ENCODE results near the gene M1AP. TPM values are rescaled to one million over a fixed set of nuclear protein-coding genes. Genes with fewer than 3 reads are reported as not detected.

Gene M1AP
- polyA plus RNA-seq, 1 donor (not counting 4 experiments of a cell fraction or from before 2014, with no cell fraction given) = 0.21 TPM

DNA sequence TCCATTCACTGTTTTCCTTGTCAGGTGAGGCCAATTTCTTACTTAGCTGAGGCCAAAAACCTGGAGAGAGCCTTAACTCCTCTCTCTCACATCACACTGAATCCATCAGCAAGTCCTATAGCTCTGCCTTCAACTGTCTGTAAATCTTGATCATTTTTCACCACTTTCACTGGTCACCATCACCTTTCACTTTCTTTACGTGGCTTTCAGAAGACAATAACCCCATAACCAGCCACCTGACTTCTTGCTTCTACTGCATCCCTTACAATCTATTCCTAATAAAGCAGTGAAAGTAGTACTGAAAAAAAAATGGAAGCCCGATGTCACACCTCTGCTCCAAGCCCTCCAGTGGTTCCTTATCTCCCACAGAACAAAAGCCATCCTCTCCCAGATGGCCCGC is 102.1 kb downstream of the M1AP start:
- DNase-seq (ENCODE audit: low read depth, low spot score) (no peak), FAIRE-seq (no peak)
- Histone ChIP-seq H3K27me3 (ENCODE audit: control insufficient read depth, extremely low read depth, insufficient read depth, low read length) (no peaks in the 10 kb centered on the region), H3K4me2 (ENCODE audit: control insufficient read depth, extremely low read depth, insufficient read depth, low read depth, low read length) (no peak overlapping the region), H2AFZ (ENCODE audit: control insufficient read depth, low read length) (no peak overlapping the region), H4K20me1 (ENCODE audit: control insufficient read depth, extremely low read depth, insufficient read depth, low read length) (no peaks in the 10 kb centered on the region), H3K36me3 (ENCODE audit: control insufficient read depth in 2 of 2, extremely low read depth in 1 of 2, insufficient read depth in 2 of 2, low read length in 2 of 2) (no peaks in the 10 kb centered on the region), H3K9ac (ENCODE audit: control insufficient read depth, extremely low read depth, insufficient read depth, low read length) (no peak overlapping the region), H3K4me1 (ENCODE audit: control insufficient read depth, extremely low read depth, insufficient read depth, low read length) (peaks cover 12% of the 10 kb centered on the region), H3K79me2 (ENCODE audit: control insufficient read depth, insufficient read depth, low read length) (no peaks in the 10 kb centered on the region), H3K9me1 (ENCODE audit: control insufficient read depth, extremely low read depth, insufficient read depth, low read length) (no peaks in the 10 kb centered on the region), H3K4me3 (ENCODE audit: control insufficient read depth in 2 of 3, extremely low read depth in 1 of 3, insufficient read depth in 2 of 3, low read depth in 1 of 3, low read length in 3 of 3) (no peak overlapping the region), H3K27ac (ENCODE audit: control insufficient read depth, insufficient read depth, low read length) (no peak overlapping the region), H3K9me3 (ENCODE audit: control insufficient read depth, low read depth, low read length) (no peaks in the 10 kb centered on the region)
- dilution Hi-C loops (cut with MboI; ENCODE audit: extremely low pct_ligation_motif_present, low sequenced_read_pairs) = no loop called here
- TF ChIP-seq, protein P1, sequence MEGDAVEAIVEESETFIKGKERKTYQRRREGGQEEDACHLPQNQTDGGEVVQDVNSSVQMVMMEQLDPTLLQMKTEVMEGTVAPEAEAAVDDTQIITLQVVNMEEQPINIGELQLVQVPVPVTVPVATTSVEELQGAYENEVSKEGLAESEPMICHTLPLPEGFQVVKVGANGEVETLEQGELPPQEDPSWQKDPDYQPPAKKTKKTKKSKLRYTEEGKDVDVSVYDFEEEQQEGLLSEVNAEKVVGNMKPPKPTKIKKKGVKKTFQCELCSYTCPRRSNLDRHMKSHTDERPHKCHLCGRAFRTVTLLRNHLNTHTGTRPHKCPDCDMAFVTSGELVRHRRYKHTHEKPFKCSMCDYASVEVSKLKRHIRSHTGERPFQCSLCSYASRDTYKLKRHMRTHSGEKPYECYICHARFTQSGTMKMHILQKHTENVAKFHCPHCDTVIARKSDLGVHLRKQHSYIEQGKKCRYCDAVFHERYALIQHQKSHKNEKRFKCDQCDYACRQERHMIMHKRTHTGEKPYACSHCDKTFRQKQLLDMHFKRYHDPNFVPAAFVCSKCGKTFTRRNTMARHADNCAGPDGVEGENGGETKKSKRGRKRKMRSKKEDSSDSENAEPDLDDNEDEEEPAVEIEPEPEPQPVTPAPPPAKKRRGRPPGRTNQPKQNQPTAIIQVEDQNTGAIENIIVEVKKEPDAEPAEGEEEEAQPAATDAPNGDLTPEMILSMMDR (optimal IDR thresholded peaks at IDR 0.05 in 1 of 3, IDR thresholded peaks at IDR 0.05 in 1 of 3, conservative IDR thresholded peaks at IDR 0.05 in 1 of 3; ENCODE audit: extremely low read depth in 1 of 3, insufficient read depth in 2 of 3, low read length in 3 of 3) = no peak
- TF ChIP-seq EZH2 (IDR thresholded peaks at IDR 0.05; ENCODE audit: low read length) = no peak

DNA sequence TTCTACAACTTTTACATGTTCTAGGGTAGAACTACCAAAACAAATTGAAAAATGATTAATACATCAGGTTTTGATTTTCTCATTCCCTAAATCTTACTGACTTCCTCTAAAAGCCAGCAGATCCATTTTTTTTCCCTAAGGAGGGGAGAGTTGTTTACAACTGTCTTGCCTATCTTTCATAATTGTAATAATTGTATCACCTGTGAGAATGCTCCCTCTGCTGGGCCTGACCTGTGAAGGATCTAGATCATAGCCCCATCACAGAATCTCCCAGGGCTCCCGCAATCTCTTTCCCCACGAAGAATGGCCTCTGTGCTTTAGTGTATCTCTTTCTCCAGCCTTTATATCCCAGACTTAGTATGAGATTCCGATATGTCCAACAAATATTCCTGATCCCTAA is 103.5 kb downstream of the M1AP start:
- no peaks in the 10 kb centered on the region for H3K27me3 ChIP-seq (ENCODE audit: control insufficient read depth, extremely low read depth, insufficient read depth, low read length)
- no peaks in the 10 kb centered on the region for H3K36me3 ChIP-seq (ENCODE audit: control insufficient read depth in 2 of 2, extremely low read depth in 1 of 2, insufficient read depth in 2 of 2, low read length in 2 of 2)
- no peaks in the 10 kb centered on the region for H4K20me1 ChIP-seq (ENCODE audit: control insufficient read depth, extremely low read depth, insufficient read depth, low read length)
- H3K9me3 ChIP-seq (ENCODE audit: control insufficient read depth, low read depth, low read length) = no peaks in the 10 kb centered on the region
- FAIRE-seq (no peak), DNase-seq (ENCODE audit: low read depth, low spot score) (no peak)
- H3K9me1 ChIP-seq (ENCODE audit: control insufficient read depth, extremely low read depth, insufficient read depth, low read length) = no peaks in the 10 kb centered on the region
- no peak overlapping the region for H3K27ac ChIP-seq (ENCODE audit: control insufficient read depth, insufficient read depth, low read length)
- no peak overlapping the region for H2AFZ ChIP-seq (ENCODE audit: control insufficient read depth, low read length)
- no peaks in the 10 kb centered on the region for H3K79me2 ChIP-seq (ENCODE audit: control insufficient read depth, insufficient read depth, low read length)
- H3K4me3 ChIP-seq (ENCODE audit: control insufficient read depth in 2 of 3, extremely low read depth in 1 of 3, insufficient read depth in 2 of 3, low read depth in 1 of 3, low read length in 3 of 3) = no peak overlapping the region
- peaks cover 10% of the 10 kb centered on the region for H3K4me1 ChIP-seq (ENCODE audit: control insufficient read depth, extremely low read depth, insufficient read depth, low read length)
- no peak overlapping the region for H3K9ac ChIP-seq (ENCODE audit: control insufficient read depth, extremely low read depth, insufficient read depth, low read length)
- dilution Hi-C loops (cut with MboI; ENCODE audit: extremely low pct_ligation_motif_present, low sequenced_read_pairs) = no loop called here
- TF ChIP-seq, protein P1 (optimal IDR thresholded peaks at IDR 0.05 in 1 of 3, IDR thresholded peaks at IDR 0.05 in 1 of 3, conservative IDR thresholded peaks at IDR 0.05 in 1 of 3; ENCODE audit: extremely low read depth in 1 of 3, insufficient read depth in 2 of 3, low read length in 3 of 3) = peak; percentile 36 to 47 (median 40)
- no peak for TF ChIP-seq EZH2 (IDR thresholded peaks at IDR 0.05; ENCODE audit: low read length)
- H3K4me2 ChIP-seq (ENCODE audit: control insufficient read depth, extremely low read depth, insufficient read depth, low read depth, low read length) = no peak overlapping the region
